ENCODE results near the gene PPP1R27.
A peak's percentile ranks its signal among the peaks of the same experiment; 100 is the strongest.
"Not testable (repeated sequence)": the region's sequence is repeated elsewhere in the genome, so short reads cannot be mapped to it uniquely, and the experiment has no call there.

Gene PPP1R27

GRCh38 chr17:81840826-81841778 is 6.3 kb upstream of the PPP1R27 start:
- DNase-seq (ENCODE audit: low read depth), result no peak

GRCh38 chr17:81840059-81840458 is 5.2 kb upstream of the PPP1R27 start:
- DNase-seq (ENCODE audit: low read depth), result not testable (repeated sequence)

- no peak for DNase-seq (ENCODE audit: low read depth)
Measured at GRCh38 chr17:81839301-81839700, 4.5 kb upstream of the PPP1R27 start.

- DNase-seq (ENCODE audit: low read depth), result no peak
Measured at GRCh38 chr17:81838753-81839255, 4.0 kb upstream of the PPP1R27 start.

GRCh38 chr17:81837641-81838040 is 2.8 kb upstream of the PPP1R27 start:
- DNase-seq (ENCODE audit: low read depth), result no peak

GRCh38 chr17:81833921-81834830 is 674 bp downstream of the PPP1R27 start:
- no peak for DNase-seq (ENCODE audit: low read depth)

- peak; percentile 90 for DNase-seq (ENCODE audit: low read depth)
Measured at GRCh38 chr17:81833160-81833920, 1.5 kb downstream of the PPP1R27 start, which contains the start of gene MCRIP1. Gene MCRIP1, minus strand, starts transcription at chr17:81833291. Its CDS starts 8,785 bp downstream, at chr17:81824506.

- DNase-seq (ENCODE audit: low read depth), result no peak
Measured at GRCh38 chr17:81832608-81833159, 2.2 kb downstream of the PPP1R27 start.

- no peak for DNase-seq (ENCODE audit: low read depth)
Measured at GRCh38 chr17:81831957-81832607, 2.8 kb downstream of the PPP1R27 start.

- no peak for DNase-seq (ENCODE audit: low read depth)
Measured at GRCh38 chr17:81831563-81831956, 3.3 kb downstream of the PPP1R27 start.

GRCh38 chr17:81829858-81830257 is 5.0 kb downstream of the PPP1R27 start:
- no peak for DNase-seq (ENCODE audit: low read depth)

GRCh38 chr17:81828656-81829055 is 6.2 kb downstream of the PPP1R27 start:
- DNase-seq (ENCODE audit: low read depth), result no peak

- no peak for DNase-seq (ENCODE audit: low read depth)
Measured at GRCh38 chr17:81825841-81826466, 8.9 kb downstream of the PPP1R27 start.

- no peak for DNase-seq (ENCODE audit: low read depth)
Measured at GRCh38 chr17:81824595-81824994, 10.3 kb downstream of the PPP1R27 start.

- no peak for DNase-seq (ENCODE audit: low read depth)
Measured at GRCh38 chr17:81823820-81824550, 10.9 kb downstream of the PPP1R27 start.

GRCh38 chr17:81822996-81823819 is 11.6 kb downstream of the PPP1R27 start:
- no peak for DNase-seq (ENCODE audit: low read depth)

- no peak for DNase-seq (ENCODE audit: low read depth)
Measured at GRCh38 chr17:81822312-81822637, 12.6 kb downstream of the PPP1R27 start.

GRCh38 chr17:81821603-81822311 is 13.1 kb downstream of the PPP1R27 start:
- no peak for DNase-seq (ENCODE audit: low read depth)
